T-helper 1 cell treated with Interleukin-12 subunit alpha and Interleukin-12 subunit beta and Interleukin-4 antibody, amounts not matched to agents 30 ng/mL and 1 ng/mL, for 36 hours (primary cell): ENCODE measurements around the gene RCE1. TPM values are rescaled to one million over a fixed set of nuclear protein-coding genes. Genes with fewer than 3 reads are reported as not detected.

Source experiments
- intact Hi-C: fragments of 100-400 bp; cut with micrococcal nuclease; formaldehyde crosslinking; loops from one replicate; pipeline ENCODE4 v1.15.1; 2024
- total RNA-seq: library from RNA; stranded (reverse); gene quantifications from 2 replicates; pipeline ENCODE4 v1.2.3, GENCODE V29; 2022

The RCE1 gene
- total RNA-seq, 1 donor from 2014 or later = 25.5 TPM

GRCh38 chr11:66855574-66856495, 12.6 kb downstream of the RCE1 start:
- intact Hi-C loops = loop anchor here (1.0 to 2.0 kb wide), 3 partner anchors 12 to 111 kb away; partner anchors contain the start of gene RCE1

GRCh38 chr11:66856496-66857233, 13.4 kb downstream of the RCE1 start, which contains the start of gene LRFN4:
LRFN4 (plus strand) TSS chr11:66857064; CDS start chr11:66857745, 681 bp downstream.
- intact Hi-C loops = loop anchor here (1.0 to 2.0 kb wide), 3 partner anchors 12 to 112 kb away; partner anchors contain the start of gene RCE1

DNA sequence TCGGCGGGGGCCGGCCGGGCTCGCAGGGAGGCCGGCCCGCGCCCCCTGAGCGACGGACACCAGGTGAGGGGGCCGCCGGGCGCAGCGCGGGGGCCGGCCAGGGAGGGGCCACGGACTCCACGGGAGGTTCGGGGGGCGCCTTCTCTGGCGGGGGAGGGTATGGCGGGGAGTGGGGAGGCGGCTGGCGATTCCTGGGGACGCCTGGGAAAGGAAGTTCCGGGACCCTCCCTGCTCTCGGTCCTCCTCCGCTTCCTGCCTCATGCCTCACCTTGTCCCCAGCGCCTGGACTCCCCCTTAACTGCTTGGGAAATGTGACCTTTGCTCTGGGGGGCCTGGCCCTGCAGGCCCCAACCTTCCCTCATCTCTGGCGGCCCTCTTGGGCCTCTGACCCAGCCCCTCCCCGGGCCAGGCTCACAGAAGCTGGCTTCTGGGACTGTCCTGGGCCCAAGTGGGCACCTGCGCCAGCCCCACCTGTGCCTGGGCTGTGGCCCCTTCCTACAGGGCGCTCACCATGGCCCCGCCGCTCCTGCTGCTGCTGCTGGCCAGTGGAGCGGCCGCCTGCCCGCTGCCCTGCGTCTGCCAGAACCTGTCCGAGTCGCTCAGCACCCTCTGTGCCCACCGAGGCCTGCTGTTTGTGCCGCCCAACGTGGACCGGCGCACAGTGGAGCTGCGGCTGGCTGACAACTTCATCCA, 14.1 kb downstream of the RCE1 start:
- intact Hi-C loops = loop anchor here (2.0 kb wide), 1 partner anchor 113 kb away; a partner anchor contains a TSS

DNA sequence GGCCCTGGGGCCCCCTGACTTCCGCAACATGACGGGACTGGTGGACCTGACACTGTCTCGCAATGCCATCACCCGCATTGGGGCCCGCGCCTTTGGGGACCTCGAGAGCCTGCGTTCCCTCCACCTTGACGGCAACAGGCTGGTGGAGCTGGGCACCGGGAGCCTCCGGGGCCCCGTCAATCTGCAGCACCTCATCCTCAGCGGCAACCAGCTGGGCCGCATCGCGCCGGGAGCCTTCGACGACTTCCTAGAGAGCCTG, 14.6 kb downstream of the RCE1 start:
- intact Hi-C loops = loop anchor here (2.0 kb wide), 1 partner anchor 113 kb away; a partner anchor contains a TSS

- intact Hi-C loops = no loop called here
Measured at GRCh38 chr11:66858186-66858938, 15.1 kb downstream of the RCE1 start.

- intact Hi-C loops = no loop called here
Measured at GRCh38 chr11:66858939-66859685, 15.9 kb downstream of the RCE1 start.

DNA sequence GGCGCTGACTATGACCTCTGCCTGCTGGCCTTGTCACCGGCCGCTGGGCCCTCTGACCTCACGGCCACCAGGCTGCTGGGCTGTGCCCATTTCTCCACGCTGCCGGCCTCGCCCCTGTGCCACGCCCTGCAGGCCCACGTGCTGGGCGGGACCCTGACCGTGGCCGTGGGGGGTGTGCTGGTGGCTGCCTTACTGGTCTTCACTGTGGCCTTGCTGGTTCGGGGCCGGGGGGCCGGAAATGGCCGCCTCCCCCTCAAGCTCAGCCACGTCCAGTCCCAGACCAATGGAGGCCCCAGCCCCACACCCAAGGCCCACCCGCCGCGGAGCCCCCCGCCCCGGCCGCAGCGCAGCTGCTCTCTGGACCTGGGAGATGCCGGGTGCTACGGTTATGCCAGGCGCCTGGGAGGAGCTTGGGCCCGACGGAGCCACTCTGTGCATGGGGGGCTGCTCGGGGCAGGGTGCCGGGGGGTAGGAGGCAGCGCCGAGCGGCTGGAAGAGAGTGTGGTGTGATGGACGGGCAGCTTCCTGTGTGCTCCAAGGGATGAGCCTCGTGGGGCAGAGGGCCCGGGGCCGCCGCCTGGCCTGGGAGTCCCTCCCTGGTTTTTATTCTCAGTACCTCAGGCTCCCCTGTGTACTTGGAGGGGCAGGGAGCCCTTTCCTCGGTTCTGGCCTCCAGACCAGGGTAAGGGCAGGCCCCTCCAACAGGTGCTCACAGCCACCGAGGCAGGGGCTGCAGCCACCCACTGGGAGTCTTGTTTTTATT, 16.6 kb downstream of the RCE1 start:
- intact Hi-C loops = no loop called here

GRCh38 chr11:66860449-66860831, 17.2 kb downstream of the RCE1 start:
- intact Hi-C loops = no loop called here

- intact Hi-C loops = no loop called here
Measured at GRCh38 chr11:66861038-66861773, 18.0 kb downstream of the RCE1 start.

DNA sequence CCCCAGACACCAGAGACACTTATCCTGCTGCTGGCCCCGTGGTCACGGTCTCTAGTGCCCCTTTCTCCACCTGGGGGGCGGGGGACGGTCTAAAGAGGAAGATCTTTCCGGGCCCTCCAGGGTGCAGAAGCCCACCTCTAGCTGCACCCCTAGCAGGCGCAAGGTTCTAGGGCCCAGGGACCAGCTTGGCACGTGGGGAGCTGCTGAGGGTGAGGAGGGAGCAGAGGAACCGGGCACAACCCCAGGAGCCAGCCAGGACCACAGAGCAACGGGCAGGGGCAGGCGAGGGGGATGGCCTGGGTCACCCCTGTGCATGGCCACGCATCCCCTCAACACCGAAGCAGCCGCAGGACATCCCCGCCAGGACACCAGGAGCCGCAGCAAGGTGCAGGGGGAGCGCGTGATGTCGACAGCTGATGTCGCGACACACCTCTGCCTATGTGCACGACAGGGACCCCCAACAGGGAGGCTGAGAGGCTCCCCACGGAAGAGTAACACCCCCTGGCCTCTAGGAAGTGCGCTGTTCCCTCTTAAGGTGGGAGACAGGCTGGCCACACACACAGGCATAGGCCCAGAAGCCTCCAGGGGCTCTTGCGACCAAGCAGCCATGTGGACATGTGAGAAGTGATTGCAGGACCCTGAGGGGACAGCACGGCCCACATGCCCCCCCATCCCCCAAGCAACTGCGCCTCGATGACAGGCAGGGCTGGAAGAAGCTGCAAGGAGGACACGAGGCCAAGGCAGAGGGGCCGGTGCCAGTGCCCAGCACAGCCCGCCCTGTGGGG, 18.7 kb downstream of the RCE1 start:
- intact Hi-C loops = no loop called here

DNA sequence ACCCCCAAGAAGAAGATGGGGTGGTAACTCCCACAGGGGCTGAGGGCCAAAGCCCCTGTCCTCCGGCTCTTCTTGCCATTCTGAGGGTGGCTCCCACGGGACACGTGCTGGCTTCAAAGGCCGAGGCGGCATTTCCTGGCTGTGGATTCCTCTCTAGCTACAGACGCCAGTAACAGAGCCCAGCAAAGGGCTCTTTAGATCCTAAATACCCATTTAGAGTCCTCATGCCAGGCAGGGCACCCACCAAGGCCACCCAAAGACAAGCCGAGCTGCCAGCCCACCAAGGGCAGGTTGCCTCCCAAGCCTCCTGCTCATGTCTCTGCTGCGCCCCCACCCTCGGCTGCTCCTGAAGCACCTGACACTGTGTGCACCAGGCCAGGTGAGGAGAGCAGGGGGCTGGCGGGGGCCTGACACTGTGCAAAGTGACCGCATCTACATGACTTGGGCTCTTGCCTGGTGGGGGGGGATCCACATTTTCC, 19.4 kb downstream of the RCE1 start:
- intact Hi-C loops = no loop called here

DNA sequence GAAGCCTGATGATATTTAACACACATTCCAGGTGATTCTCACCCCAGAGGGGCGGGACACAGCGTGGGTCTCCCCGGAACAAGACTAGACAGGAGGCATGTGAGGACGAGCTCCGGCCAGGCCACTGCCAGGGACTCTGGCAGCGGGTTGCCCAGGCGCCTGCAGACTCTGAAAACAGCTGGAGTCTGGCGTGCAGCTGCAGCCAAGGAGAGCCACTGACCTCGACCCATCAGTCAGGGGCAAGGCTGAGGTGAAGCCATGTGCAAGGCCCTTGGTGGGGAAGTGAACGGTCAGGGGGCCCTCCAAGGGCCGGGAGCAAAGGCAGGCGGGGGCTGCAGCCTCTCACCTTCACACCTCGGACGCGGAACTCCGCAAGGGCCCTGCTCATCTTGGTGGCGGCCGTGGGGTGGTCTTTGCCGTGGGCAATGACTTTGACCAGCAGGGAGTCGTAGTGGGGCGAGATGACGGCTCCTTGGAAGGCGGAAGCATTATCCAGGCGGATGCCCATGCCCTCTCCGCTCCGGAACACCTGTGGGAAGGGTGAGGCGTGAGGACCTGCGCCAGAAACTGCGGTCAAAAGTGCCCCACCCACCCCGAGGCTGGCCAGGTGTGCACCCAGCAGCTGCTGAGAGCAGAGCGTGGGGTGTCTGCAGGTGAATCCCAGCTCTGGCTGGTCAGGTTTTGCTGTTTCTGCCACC, 20.3 kb downstream of the RCE1 start:
- intact Hi-C loops = no loop called here

- intact Hi-C loops = no loop called here
Measured at GRCh38 chr11:66864172-66864901, 21.1 kb downstream of the RCE1 start.

GRCh38 chr11:66864924-66865697, 21.9 kb downstream of the RCE1 start:
- intact Hi-C loops = loop anchor here (5.0 kb wide), 1 partner anchor 92 kb away; the partner anchor contains the start of gene PC

- intact Hi-C loops = loop anchor here (5.0 kb wide), 1 partner anchor 91 kb away; the partner anchor contains the start of gene PC
Measured at GRCh38 chr11:66866007-66866406, 22.8 kb downstream of the RCE1 start.
